Fibroblast of skin of left biceps (primary cell): Measurements from ENCODE around the gene MT3.
"Not testable (repeated sequence)": the region's sequence is repeated elsewhere in the genome, so short reads cannot be mapped to it uniquely, and the experiment has no call there.

ENCODE experiments used
- DNase-seq, 2 experiments: peaks; one replicate each; pipeline ENCODE4 v3.0.0-alpha.2; 2013; ENCODE audit warnings: low read depth in 2 of 2

The MT3 gene

DNA sequence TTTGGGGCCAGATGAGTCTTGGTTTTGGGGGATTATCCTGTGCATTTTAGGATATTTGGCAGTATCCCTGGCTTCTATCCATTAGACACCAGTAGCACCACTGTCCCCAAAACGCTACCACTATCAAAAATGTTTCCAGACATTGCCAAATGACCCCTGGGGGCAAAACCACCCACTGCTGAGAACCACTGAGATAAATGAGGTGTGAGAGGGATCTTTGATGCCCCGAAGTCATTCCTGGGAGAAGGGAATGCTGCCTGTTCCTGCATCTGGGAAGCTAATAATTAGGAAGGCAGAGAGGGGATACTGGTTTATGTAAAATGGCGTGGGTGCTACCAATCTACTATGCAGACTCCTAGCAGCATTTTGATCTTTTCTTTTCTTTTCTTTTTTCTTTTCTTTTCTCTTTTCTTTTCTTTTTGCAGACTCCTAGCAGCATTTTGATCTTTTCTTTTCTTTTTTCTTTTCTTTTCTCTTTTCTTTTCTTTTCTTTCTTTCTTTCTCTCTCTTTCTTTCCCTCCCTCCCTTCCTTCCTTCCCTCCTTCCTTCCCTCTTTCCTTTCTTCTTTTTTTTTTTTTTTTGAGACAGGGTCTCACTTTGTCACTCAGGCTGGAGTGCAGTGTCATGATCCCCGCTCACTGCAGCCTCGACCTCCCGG, 8.8 kb upstream of the MT3 start:
- DNase-seq, result no peak

DNA sequence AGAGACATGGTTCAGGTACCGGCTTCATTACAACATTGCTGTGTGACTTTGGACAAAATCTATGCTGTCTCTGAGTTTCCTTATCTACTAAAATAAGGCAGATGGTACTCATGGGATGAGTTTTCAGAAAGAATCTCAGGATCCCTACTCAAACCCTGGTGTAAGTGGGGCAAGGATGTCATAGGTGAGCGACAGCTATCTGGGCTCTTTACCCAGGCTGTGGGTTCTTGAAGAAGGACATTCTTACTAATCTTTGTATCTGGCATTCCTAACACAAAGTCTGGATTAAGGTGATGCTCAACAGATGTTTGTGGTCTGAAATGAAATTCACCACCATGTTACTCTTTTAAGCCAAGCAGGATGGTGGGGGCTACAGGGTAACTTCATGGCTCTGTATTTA, 6.4 kb upstream of the MT3 start:
- DNase-seq, result not testable (repeated sequence)

GRCh38 chr16:56583351-56584168, 5.8 kb upstream of the MT3 start:
- DNase-seq, result no peak

DNA sequence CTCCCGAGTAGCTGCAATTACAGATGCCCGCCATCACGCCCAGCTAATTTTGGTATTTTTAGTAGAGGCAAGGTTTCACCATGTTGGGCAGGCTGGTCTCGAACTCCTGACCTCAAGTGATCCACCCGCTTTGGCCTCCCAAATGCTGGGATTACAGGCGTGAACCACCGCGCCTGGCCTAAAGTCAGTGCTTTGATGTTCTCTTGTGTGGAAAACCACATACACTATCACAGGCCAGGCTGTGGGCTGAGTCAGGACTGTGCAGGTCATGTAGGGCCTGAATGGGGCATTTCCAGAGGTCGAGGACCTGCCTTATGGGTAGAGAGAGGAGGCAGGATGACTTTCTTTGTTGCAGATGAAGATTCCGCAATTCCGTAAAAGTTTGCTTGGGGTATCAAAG, 5.1 kb upstream of the MT3 start:
- no peak for DNase-seq

GRCh38 chr16:56588781-56589140, 567 bp upstream of the MT3 start:
- no peak for DNase-seq

GRCh38 chr16:56591377-56592060, 2.2 kb downstream of the MT3 start:
- no peak for DNase-seq

DNA sequence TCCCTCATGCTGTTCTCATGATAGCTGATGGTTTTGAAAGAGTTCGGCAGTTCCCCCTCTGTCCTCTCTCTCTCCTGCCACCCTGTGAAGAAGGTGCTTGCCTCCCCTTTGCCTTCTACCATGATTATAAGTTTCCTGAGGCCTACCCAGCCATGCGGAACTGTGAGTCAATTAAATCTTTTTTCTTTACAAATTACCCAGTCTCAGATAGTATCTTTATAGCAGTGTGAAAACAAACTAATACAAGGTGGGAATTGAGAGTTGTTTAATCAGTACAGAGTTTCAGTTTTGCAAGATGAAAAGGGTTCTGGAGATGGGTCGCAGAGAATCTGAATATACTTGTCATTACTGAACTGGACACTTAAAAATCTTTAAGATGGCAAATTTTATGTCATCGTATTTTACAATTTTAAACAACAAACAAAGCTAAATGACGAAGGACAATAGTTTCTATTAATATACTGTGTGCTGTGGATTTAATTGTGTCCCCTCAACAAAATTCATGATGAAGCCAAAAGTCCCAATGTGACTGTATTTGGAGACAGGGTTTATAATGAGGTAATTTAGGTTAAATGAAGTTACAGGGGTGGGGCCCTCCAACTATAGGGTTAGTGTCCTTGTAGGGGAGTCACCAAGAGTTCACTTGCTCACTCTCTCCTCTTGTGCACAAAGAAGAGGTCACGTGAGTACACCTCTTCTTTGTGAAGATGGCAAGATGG, 4.4 kb downstream of the MT3 start:
- DNase-seq, result no peak

- DNase-seq, result no peak
Observed at GRCh38 chr16:56594292-56594619, 4.9 kb downstream of the MT3 start.

DNA sequence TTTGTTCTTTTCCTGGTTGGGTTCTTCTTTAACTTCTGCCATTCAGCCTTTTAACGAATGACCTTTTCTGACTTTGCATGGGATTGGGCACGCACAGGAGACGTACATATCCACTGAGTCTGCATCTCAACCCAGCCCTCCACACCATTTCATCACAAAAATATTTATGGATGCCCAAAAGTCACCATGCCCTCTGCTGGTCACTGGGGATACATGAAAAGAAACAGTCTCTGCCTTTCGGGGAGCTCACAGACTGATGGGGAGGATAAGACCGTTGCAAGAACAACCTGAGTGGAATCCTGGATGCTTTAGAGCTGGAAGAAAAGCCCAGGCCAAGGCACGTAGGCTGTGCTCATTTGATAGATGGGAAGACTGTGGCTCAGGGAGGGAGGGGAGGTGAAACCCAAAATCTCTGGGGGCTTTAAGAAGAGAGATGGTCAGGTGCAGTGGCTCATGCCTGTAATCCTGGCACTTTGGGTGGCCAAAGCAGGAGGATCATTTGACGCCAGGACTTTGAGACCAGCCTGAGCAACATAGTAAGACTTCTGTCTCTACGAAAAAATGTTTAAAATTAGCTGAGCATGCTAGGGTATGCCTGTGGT, 11.2 kb downstream of the MT3 start:
- no peak for DNase-seq

- no peak for DNase-seq
Observed at GRCh38 chr16:56601325-56601724, 12.0 kb downstream of the MT3 start.

GRCh38 chr16:56603589-56603988, 14.3 kb downstream of the MT3 start:
- no peak for DNase-seq

DNA sequence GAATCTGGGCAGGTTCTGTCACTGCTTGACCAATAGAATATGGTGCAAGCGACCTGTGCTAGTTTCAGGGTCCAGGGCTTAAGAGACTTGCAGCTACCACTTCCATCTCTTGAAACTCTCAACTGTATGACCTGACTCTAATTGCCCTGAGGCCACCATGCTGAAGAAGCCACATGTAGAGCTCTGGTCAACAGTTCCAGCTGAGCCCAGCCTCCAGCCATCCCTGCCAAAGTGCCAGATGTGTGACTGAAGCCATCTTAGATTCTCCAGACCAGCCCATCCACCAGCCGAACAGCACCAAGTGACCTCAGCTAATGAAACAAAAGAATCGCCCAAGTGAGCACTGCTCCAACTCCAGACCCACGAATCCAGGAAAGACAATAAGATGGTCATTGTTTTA, 15.6 kb downstream of the MT3 start:
- no peak for DNase-seq

DNA sequence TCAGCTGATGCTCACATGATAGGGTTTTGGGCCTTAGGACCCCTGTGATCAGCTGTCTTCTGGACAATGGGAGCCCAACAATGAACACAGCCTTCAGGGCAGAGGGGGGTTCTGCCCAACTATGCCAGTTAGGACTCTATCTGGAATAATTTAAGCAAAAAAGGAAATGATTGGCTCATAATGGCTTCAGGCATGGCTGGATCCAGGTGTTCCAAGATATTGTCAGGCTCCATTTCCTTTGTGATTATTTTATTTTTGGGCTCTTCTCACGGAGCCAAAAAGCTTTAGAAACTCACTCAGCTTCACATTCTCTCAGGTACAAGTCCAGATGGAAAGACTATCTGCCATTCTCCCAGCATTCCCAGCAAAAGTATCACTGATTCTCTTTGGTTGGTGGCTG, 16.1 kb downstream of the MT3 start:
- no peak for DNase-seq

- DNase-seq, result no peak
Observed at GRCh38 chr16:56606071-56606475, 16.7 kb downstream of the MT3 start.

GRCh38 chr16:56606476-56607108, 17.3 kb downstream of the MT3 start:
- DNase-seq, result no peak

GRCh38 chr16:56607109-56607618, 17.8 kb downstream of the MT3 start:
- peak; percentile 91 to 92 for DNase-seq

DNA sequence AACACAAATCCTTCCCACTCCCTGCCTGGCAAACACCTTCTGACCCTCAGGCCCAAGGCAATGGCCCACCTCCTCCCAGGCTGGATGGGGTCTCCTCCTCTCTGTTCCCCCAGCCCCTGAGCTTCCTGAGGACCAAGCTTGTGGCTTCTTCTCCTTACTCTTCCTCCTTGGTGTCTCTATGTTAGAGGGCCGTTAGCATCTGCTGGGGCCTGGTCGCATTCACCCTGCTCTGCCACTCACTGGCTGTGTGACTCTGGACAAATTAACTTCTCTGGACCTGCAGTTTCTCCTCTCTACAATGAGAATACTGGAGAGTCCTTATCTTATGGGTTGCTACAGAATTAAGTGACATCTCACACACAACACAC, 18.3 kb downstream of the MT3 start:
- no peak for DNase-seq

DNA sequence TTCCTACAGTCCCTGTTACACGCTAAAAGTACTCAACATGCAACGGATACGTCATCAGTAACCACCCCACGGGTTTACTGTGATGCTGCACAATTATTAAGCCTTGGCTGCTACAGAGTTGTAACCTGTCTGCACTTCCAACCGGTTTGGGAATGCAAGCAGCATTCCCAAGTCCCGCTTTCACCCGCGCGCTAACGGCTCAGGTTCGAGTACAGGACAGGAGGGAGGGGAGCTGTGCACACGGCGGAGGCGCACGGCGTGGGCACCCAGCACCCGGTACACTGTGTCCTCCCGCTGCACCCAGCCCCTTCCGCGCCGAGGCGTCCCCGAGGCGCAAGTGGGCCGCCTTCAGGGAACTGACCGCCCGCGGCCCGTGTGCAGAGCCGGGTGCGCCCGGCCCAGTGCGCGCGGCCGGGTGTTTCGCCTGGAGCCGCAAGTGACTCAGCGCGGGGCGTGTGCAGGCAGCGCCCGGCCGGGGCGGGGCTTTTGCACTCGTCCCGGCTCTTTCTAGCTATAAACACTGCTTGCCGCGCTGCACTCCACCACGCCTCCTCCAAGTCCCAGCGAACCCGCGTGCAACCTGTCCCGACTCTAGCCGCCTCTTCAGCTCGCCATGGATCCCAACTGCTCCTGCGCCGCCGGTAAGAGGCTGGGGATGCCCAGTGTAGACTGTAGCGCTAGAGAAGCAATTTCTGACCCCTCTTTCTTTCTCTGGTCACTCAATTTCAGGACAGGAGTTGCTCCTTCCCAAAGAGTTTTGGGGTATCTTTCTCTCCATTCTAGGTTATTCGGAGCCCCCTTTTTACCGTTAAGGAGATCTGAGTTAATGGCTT, 18.9 kb downstream of the MT3 start, which contains the start of gene MT2A:
MT2A (plus strand) TSS at position 542 of the 833 bp plus-strand sequence; CDS start at position 614, 72 bp downstream.
- DNase-seq, result peak; percentile 82 to 86

DNA sequence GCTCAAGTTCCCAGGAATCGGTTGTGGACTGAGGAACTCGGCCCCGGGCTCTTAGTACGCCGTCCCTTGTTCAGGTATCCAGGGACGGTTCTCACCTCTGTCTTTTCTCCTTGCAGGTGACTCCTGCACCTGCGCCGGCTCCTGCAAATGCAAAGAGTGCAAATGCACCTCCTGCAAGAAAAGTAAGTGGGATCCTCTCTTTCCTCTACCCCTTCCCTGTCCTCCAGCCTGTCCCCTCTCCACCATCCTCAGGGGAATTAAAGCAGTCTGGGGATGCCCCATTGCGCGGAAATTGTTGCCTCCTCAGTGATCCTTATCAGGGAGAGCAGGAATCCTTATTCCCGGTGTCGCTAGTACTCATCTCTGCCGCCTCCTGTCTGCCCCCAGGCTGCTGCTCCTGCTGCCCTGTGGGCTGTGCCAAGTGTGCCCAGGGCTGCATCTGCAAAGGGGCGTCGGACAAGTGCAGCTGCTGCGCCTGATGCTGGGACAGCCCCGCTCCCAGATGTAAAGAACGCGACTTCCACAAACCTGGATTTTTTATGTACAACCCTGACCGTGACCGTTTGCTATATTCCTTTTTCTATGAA, 19.6 kb downstream of the MT3 start:
- DNase-seq, result no peak

DNA sequence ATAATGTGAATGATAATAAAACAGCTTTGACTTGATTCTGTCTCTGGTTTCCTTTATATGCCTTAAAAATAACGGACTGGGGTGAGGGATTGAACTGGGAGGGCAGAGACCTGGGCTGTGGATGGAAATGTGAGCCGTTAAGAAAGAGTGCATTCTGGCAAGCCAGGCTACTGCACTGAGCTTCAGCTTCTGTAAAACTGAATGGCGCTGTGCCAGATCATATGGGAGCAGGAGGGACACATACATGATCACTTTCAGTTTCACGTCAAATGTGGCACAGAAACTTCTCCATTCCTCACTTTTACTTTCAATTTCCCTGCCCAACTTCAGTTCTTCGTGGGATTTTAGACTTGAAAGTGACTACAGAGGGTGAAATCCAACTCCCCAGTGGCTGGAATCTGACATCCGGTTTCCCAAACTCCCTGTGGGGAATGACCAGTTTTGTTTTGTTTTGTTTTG, 20.2 kb downstream of the MT3 start:
- peak in 1 of 2 experiments; percentile 39 for DNase-seq
